Activated CD8-positive, alpha-beta T cell treated with anti-CD3 and anti-CD28 coated beads, Interleukin-2, amount 10 ng/mL, durations not matched to agents 7 days and 5 days (primary cell): ENCODE measurements around the gene FILIP1. TPM values are rescaled to one million over a fixed set of nuclear protein-coding genes. Genes with fewer than 3 reads are reported as not detected.
A peak's percentile ranks its signal among the peaks of the same experiment; 100 is the strongest.

Experiments
- ATAC-seq: fragments of 150-1000 bp; cut with Tn5 transposase; one replicate; pipeline ENCODE4 v1.10.0; 2021; ENCODE audit warnings: moderate library complexity
- CTCF ChIA-PET: fragments of 350-600 bp; sonication (Branson Sonifier 250); formaldehyde crosslinking; loops from one replicate; lab custom pipeline; 2021; ENCODE audit warnings: antibody characterized with exemption; lab: Charles Lee
- POLR2A ChIA-PET: fragments of 350-600 bp; sonication (Branson Sonifier 250); formaldehyde crosslinking; loops from one replicate; lab custom pipeline; 2021; ENCODE audit warnings: antibody characterized with exemption; lab: Charles Lee
- DNase-seq: peaks from one replicate; pipeline ENCODE4 v3.0.0-alpha.2; 2020
- H3K27ac Mint-ChIP-seq: one replicate; pipeline ENCODE4 v1.8.0; 2021; ENCODE audit warnings: mild to moderate bottlenecking, mixed read lengths
- H3K27me3 Mint-ChIP-seq: one replicate; pipeline ENCODE4 v1.8.0; 2021; ENCODE audit warnings: low read depth, mixed read lengths
- H3K36me3 Mint-ChIP-seq: one replicate; pipeline ENCODE4 v1.8.0; 2021; ENCODE audit warnings: low read depth, mixed read lengths
- H3K4me1 Mint-ChIP-seq: one replicate; pipeline ENCODE4 v1.8.0; 2021; ENCODE audit warnings: low read depth, mixed read lengths
- H3K4me3 Mint-ChIP-seq: one replicate; pipeline ENCODE4 v1.8.0; 2021; ENCODE audit warnings: mild to moderate bottlenecking, mixed read lengths
- H3K9me3 Mint-ChIP-seq: one replicate; pipeline ENCODE4 v1.8.0; 2022; ENCODE audit warnings: mixed read lengths; ENCODE audit not compliant: insufficient read depth
- total RNA-seq, 2 experiments: library from RNA; stranded (reverse); gene quantifications; one replicate each; pipeline ENCODE4 v1.2.3, GENCODE V29; 2021

Gene FILIP1
- total RNA-seq, 2 experiments from 2014 or later: not detected

GRCh38 chr6:75428204-75428603 is 65.4 kb downstream of the FILIP1 start:
- POLR2A ChIA-PET: no interaction called here
- ATAC-seq (no peak), DNase-seq (no peak)
- Mint-ChIP-seq H3K4me3 (no peak overlapping the region), H3K4me1 (peaks cover 10% of the 10 kb centered on the region), H3K27ac (no peak overlapping the region), H3K27me3 (peaks cover 3% of the 10 kb centered on the region), H3K9me3 (no peaks in the 10 kb centered on the region), H3K36me3 (no peaks in the 10 kb centered on the region)
- CTCF ChIA-PET: no interaction called here

GRCh38 chr6:75427329-75427728 is 66.3 kb downstream of the FILIP1 start:
- ATAC-seq (no peak), DNase-seq (no peak)
- H3K27me3 Mint-ChIP-seq: peaks cover 3% of the 10 kb centered on the region
- H3K9me3 Mint-ChIP-seq: no peaks in the 10 kb centered on the region
- no peak overlapping the region for H3K27ac Mint-ChIP-seq
- peaks cover 10% of the 10 kb centered on the region for H3K4me1 Mint-ChIP-seq
- H3K4me3 Mint-ChIP-seq: no peak overlapping the region
- CTCF ChIA-PET: no interaction called here
- no peaks in the 10 kb centered on the region for H3K36me3 Mint-ChIP-seq
- POLR2A ChIA-PET: no interaction called here

- no peaks in the 10 kb centered on the region for H3K36me3 Mint-ChIP-seq
- CTCF ChIA-PET: no interaction called here
- DNase-seq (no peak), ATAC-seq (peak; percentile 36)
- H3K27ac Mint-ChIP-seq: no peak overlapping the region
- no peak overlapping the region for H3K4me3 Mint-ChIP-seq
- POLR2A ChIA-PET: no interaction called here
- H3K4me1 Mint-ChIP-seq: peaks cover 10% of the 10 kb centered on the region
- H3K27me3 Mint-ChIP-seq: peaks cover 3% of the 10 kb centered on the region
- no peaks in the 10 kb centered on the region for H3K9me3 Mint-ChIP-seq
Measured at GRCh38 chr6:75424618-75425548, 68.7 kb downstream of the FILIP1 start.

- Mint-ChIP-seq H3K4me3 (no peak overlapping the region), H3K27me3 (no peaks in the 10 kb centered on the region), H3K4me1 (peaks cover 10% of the 10 kb centered on the region), H3K27ac (no peak overlapping the region), H3K36me3 (no peaks in the 10 kb centered on the region), H3K9me3 (no peaks in the 10 kb centered on the region)
- no peak for DNase-seq
- no peak for ATAC-seq
- POLR2A ChIA-PET: no interaction called here
- CTCF ChIA-PET: no interaction called here
Measured at GRCh38 chr6:75423386-75423785, 70.2 kb downstream of the FILIP1 start.

GRCh38 chr6:75422024-75422639 is 71.5 kb downstream of the FILIP1 start:
- H3K4me1 Mint-ChIP-seq: peaks cover 10% of the 10 kb centered on the region
- ChIA-PET POLR2A (no interaction called here), CTCF (no interaction called here)
- H3K27ac Mint-ChIP-seq: no peak overlapping the region
- H3K36me3 Mint-ChIP-seq: no peaks in the 10 kb centered on the region
- no peaks in the 10 kb centered on the region for H3K27me3 Mint-ChIP-seq
- no peak overlapping the region for H3K4me3 Mint-ChIP-seq
- ATAC-seq (no peak), DNase-seq (no peak)
- no peaks in the 10 kb centered on the region for H3K9me3 Mint-ChIP-seq

GRCh38 chr6:75421316-75422023 is 72.1 kb downstream of the FILIP1 start:
- no peaks in the 10 kb centered on the region for H3K9me3 Mint-ChIP-seq
- H3K4me3 Mint-ChIP-seq: no peak overlapping the region
- no peaks in the 10 kb centered on the region for H3K27me3 Mint-ChIP-seq
- no peak overlapping the region for H3K27ac Mint-ChIP-seq
- ChIA-PET CTCF (no interaction called here), POLR2A (no interaction called here)
- peaks cover 10% of the 10 kb centered on the region for H3K4me1 Mint-ChIP-seq
- no peak for DNase-seq
- no peaks in the 10 kb centered on the region for H3K36me3 Mint-ChIP-seq
- no peak for ATAC-seq

GRCh38 chr6:75419980-75420379 is 73.6 kb downstream of the FILIP1 start:
- Mint-ChIP-seq H3K36me3 (no peaks in the 10 kb centered on the region), H3K9me3 (no peaks in the 10 kb centered on the region), H3K27me3 (no peaks in the 10 kb centered on the region), H3K4me1 (peaks cover 3% of the 10 kb centered on the region), H3K4me3 (no peak overlapping the region), H3K27ac (no peak overlapping the region)
- CTCF ChIA-PET: no interaction called here
- POLR2A ChIA-PET: no interaction called here
- ATAC-seq (no peak), DNase-seq (no peak)

GRCh38 chr6:75419416-75419815 is 74.2 kb downstream of the FILIP1 start:
- no peaks in the 10 kb centered on the region for H3K9me3 Mint-ChIP-seq
- H3K36me3 Mint-ChIP-seq: no peaks in the 10 kb centered on the region
- no peak overlapping the region for H3K4me3 Mint-ChIP-seq
- ChIA-PET CTCF (no interaction called here), POLR2A (no interaction called here)
- DNase-seq (no peak), ATAC-seq (no peak)
- H3K27me3 Mint-ChIP-seq: peaks cover 3% of the 10 kb centered on the region
- H3K4me1 Mint-ChIP-seq: no peaks in the 10 kb centered on the region
- no peak overlapping the region for H3K27ac Mint-ChIP-seq

GRCh38 chr6:75418233-75418632 is 75.4 kb downstream of the FILIP1 start:
- no peak for ATAC-seq
- Mint-ChIP-seq H3K27me3 (peaks cover 3% of the 10 kb centered on the region), H3K4me1 (no peaks in the 10 kb centered on the region), H3K9me3 (no peaks in the 10 kb centered on the region), H3K4me3 (no peak overlapping the region), H3K27ac (no peak overlapping the region), H3K36me3 (no peaks in the 10 kb centered on the region)
- POLR2A ChIA-PET: no interaction called here
- CTCF ChIA-PET: no interaction called here
- DNase-seq: no peak

GRCh38 chr6:75416443-75416842 is 77.2 kb downstream of the FILIP1 start:
- DNase-seq (no peak), ATAC-seq (no peak)
- Mint-ChIP-seq H3K36me3 (no peaks in the 10 kb centered on the region), H3K4me1 (no peaks in the 10 kb centered on the region), H3K27ac (no peak overlapping the region), H3K9me3 (no peaks in the 10 kb centered on the region), H3K27me3 (peaks cover 5% of the 10 kb centered on the region), H3K4me3 (no peak overlapping the region)
- ChIA-PET CTCF (interaction anchor here (1.4 kb wide), 1 partner anchor 11 kb away, joined by 3 read pairs; no protein-coding TSS in a partner anchor), POLR2A (no interaction called here)

- peaks cover 5% of the 10 kb centered on the region for H3K27me3 Mint-ChIP-seq
- no peak overlapping the region for H3K4me3 Mint-ChIP-seq
- H3K4me1 Mint-ChIP-seq: no peaks in the 10 kb centered on the region
- no peaks in the 10 kb centered on the region for H3K36me3 Mint-ChIP-seq
- ATAC-seq: no peak
- no peak overlapping the region for H3K27ac Mint-ChIP-seq
- H3K9me3 Mint-ChIP-seq: no peaks in the 10 kb centered on the region
- no peak for DNase-seq
- POLR2A ChIA-PET: no interaction called here
- CTCF ChIA-PET: interaction anchor here (1.4 kb wide), 1 partner anchor 10 kb away, joined by 3 read pairs; no protein-coding TSS in a partner anchor
Measured at GRCh38 chr6:75415804-75416203, 77.8 kb downstream of the FILIP1 start.
